Testis (tissue), 2 donors: ENCODE data around the gene UBASH3A.

Source experiments
- POLR2A ChIP-seq: fragments of 450-650 bp; IDR thresholded peaks from one replicate; pipeline ENCODE4 v1.6.1; 2017; ENCODE audit warnings: antibody characterized with exemption, mild to moderate bottlenecking, moderate library complexity
- TF ChIP-seq, protein P1 (sequence below), 3 experiments: fragments of 450-650 bp in 2 of 3; fragments of 200-600 bp in 1 of 3; sonication (generic) in 1 of 3; IDR thresholded peaks; one replicate each; pipeline ENCODE4 v1.5.1; 2016 to 2019; ENCODE audit warnings: antibody characterized with exemption in 3 of 3, mild to moderate bottlenecking in 2 of 3, moderate library complexity in 1 of 3

DNA sequence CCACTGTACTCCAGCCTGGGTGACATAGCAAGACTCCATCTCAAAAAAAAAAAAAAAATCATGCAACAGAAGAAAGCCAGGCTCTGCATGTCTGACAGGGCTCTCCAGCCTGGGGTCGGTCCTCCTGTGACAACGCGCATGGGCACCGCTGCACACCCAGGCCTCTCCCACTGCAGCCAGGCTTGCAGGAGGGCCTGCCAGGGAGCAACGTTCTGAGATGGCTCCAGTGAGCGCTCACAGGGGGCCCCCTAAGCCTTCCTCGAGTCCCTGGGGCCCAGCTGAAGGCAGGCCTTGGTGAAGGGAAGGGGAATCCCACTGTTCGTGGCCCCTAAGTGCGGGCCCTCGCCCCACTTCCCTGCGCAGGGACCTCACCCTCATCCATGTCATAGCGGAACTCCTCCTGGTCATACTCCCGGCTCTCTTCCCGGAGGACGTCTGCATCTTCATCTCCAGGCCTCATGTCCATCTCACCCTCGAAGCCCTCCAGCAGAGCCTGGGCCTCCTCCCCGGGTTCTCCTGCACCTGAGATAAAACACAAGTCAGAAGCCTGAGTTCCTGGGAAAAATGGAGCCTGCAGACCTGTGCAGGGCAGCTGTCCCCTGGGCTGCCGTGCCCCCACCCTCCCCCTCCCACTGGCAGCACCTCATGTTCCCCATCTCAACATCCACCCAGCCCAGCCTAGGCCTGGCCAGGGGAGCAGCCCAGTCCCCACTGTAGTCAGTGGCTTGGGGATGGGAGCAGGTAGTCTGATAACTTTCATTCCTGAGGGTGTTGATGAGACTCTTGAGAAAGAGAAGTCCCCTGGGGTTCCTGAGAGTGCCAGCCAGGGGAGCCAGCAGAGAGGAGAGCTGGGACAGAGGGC lies 72.1 kb downstream of the UBASH3A start:
- TF ChIP-seq, protein P1, sequence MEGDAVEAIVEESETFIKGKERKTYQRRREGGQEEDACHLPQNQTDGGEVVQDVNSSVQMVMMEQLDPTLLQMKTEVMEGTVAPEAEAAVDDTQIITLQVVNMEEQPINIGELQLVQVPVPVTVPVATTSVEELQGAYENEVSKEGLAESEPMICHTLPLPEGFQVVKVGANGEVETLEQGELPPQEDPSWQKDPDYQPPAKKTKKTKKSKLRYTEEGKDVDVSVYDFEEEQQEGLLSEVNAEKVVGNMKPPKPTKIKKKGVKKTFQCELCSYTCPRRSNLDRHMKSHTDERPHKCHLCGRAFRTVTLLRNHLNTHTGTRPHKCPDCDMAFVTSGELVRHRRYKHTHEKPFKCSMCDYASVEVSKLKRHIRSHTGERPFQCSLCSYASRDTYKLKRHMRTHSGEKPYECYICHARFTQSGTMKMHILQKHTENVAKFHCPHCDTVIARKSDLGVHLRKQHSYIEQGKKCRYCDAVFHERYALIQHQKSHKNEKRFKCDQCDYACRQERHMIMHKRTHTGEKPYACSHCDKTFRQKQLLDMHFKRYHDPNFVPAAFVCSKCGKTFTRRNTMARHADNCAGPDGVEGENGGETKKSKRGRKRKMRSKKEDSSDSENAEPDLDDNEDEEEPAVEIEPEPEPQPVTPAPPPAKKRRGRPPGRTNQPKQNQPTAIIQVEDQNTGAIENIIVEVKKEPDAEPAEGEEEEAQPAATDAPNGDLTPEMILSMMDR (IDR thresholded peaks at IDR 0.05), result no peak
- TF ChIP-seq POLR2A, result no peak
